Measurements from ENCODE around the gene TM2D1. TPM values are rescaled to one million over a fixed set of nuclear protein-coding genes. Genes with fewer than 3 reads are reported as not detected.
"Not testable (repeated sequence)": the region's sequence is repeated elsewhere in the genome, so short reads cannot be mapped to it uniquely, and the experiment has no call there.

Gene TM2D1
- total and polyA plus RNA-seq, 10 of the 15 experiments (the other 5 are each of a cell fraction or from before 2014, with no cell fraction given) = 21.0 to 46.6 (median 36.7) TPM

DNA sequence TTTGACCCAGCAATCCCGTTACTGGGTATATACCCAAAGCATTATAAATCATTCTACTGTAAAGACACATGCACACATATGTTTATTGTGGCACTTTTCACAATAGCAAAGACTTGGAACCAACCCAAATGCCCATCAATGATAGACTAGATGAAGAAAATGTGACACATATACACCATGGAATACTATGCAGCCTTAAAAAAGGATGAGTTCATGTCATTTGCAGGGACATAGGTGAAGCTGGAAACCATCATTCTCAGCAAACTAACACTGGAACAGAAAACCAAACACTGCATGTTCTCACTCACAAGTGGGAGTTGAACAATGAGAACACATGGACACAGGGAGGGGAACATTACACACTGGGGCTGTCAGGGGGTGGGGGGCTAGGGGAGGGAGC is 5.7 kb upstream of the TM2D1 start:
- H3K4me2 ChIP-seq (ENCODE audit: control insufficient read depth, insufficient read depth); FAIRE-seq; H3K27ac ChIP-seq (ENCODE audit: control insufficient read depth, insufficient read depth); H2AFZ ChIP-seq (ENCODE audit: control insufficient read depth, low read depth, low read length); H3K27me3 ChIP-seq (replicated peaks in 1 of 2; ENCODE audit: control insufficient read depth in 2 of 2, insufficient read depth in 2 of 2, low read length in 1 of 2); ATAC-seq; intact Hi-C loops (cut with micrococcal nuclease; ENCODE audit: unreplicated experiment); DNase-seq (ENCODE audit: low read depth, low spot score); H3K9me3 ChIP-seq (replicated peaks; ENCODE audit: control insufficient read depth, insufficient read depth, low read length); BruUV-seq (replicated peaks); H3K36me3 ChIP-seq (ENCODE audit: control insufficient read depth in 2 of 2, insufficient read depth in 2 of 2, low read length in 1 of 2); H4K20me1 ChIP-seq (ENCODE audit: control insufficient read depth, insufficient read depth); POLR2A ChIA-PET; CTCF ChIA-PET; SMC1A ChIA-PET (ENCODE audit: uncharacterized antibody, unreplicated experiment); H3K9ac ChIP-seq (ENCODE audit: control insufficient read depth, insufficient read depth, low read length); RAD21 ChIA-PET (ENCODE audit: unreplicated experiment); in situ Hi-C loops (cut with MboI); H3K4me3 ChIP-seq; H3K79me2 ChIP-seq (ENCODE audit: control insufficient read depth, insufficient read depth, low read length); H3K4me1 ChIP-seq (ENCODE audit: control insufficient read depth, insufficient read depth, low read length): not testable (repeated sequence)
- WGBS (ENCODE audit: insufficient coverage, insufficient replicate concordance, low lambda C conversion rate, missing lambda C conversion rate) = 79% methylated on average over 1 of the region's 1 CpG

- H3K79me2 ChIP-seq (ENCODE audit: control insufficient read depth, insufficient read depth, low read length) = peaks cover 25% of the 10 kb centered on the region
- intact Hi-C loops (cut with micrococcal nuclease; ENCODE audit: unreplicated experiment) = no loop called here
- 71% methylated on average over 3 of the region's 3 CpGs for WGBS (ENCODE audit: insufficient coverage, insufficient replicate concordance, low lambda C conversion rate, missing lambda C conversion rate)
- TF ChIP-seq NFYB (IDR thresholded peaks at IDR 0.05; ENCODE audit: insufficient read depth, low read depth, low read length) (no peak), ESRRA (IDR thresholded peaks at IDR 0.05; ENCODE audit: low read length) (no peak), LARP7 (IDR thresholded peaks at IDR 0.05) (no peak), SIN3A (IDR thresholded peaks at IDR 0.05; ENCODE audit: low read depth, low read length) (no peak), CTCF (IDR thresholded peaks at IDR 0.05 in 2 of 3, conservative IDR thresholded peaks at IDR 0.05 in 1 of 3; ENCODE audit: control insufficient read depth in 2 of 3, extremely low read depth in 1 of 3, insufficient read depth in 1 of 3, low read depth in 3 of 3, low read length in 3 of 3) (no peak), NFXL1 (IDR thresholded peaks at IDR 0.05; ENCODE audit: borderline replicate concordance) (no peak)
- TF ChIP-seq, protein P1, sequence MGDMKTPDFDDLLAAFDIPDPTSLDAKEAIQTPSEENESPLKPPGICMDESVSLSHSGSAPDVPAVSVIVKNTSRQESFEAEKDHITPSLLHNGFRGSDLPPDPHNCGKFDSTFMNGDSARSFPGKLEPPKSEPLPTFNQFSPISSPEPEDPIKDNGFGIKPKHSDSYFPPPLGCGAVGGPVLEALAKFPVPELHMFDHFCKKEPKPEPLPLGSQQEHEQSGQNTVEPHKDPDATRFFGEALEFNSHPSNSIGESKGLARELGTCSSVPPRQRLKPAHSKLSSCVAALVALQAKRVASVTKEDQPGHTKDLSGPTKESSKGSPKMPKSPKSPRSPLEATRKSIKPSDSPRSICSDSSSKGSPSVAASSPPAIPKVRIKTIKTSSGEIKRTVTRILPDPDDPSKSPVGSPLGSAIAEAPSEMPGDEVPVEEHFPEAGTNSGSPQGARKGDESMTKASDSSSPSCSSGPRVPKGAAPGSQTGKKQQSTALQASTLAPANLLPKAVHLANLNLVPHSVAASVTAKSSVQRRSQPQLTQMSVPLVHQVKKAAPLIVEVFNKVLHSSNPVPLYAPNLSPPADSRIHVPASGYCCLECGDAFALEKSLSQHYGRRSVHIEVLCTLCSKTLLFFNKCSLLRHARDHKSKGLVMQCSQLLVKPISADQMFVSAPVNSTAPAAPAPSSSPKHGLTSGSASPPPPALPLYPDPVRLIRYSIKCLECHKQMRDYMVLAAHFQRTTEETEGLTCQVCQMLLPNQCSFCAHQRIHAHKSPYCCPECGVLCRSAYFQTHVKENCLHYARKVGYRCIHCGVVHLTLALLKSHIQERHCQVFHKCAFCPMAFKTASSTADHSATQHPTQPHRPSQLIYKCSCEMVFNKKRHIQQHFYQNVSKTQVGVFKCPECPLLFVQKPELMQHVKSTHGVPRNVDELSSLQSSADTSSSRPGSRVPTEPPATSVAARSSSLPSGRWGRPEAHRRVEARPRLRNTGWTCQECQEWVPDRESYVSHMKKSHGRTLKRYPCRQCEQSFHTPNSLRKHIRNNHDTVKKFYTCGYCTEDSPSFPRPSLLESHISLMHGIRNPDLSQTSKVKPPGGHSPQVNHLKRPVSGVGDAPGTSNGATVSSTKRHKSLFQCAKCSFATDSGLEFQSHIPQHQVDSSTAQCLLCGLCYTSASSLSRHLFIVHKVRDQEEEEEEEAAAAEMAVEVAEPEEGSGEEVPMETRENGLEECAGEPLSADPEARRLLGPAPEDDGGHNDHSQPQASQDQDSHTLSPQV (IDR thresholded peaks at IDR 0.05) = no peak
- TF ChIP-seq, protein P2, sequence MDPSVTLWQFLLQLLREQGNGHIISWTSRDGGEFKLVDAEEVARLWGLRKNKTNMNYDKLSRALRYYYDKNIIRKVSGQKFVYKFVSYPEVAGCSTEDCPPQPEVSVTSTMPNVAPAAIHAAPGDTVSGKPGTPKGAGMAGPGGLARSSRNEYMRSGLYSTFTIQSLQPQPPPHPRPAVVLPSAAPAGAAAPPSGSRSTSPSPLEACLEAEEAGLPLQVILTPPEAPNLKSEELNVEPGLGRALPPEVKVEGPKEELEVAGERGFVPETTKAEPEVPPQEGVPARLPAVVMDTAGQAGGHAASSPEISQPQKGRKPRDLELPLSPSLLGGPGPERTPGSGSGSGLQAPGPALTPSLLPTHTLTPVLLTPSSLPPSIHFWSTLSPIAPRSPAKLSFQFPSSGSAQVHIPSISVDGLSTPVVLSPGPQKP (IDR thresholded peaks at IDR 0.05; ENCODE audit: low read depth, low read length) = no peak
Observed at GRCh38 chr1:61727544-61727943, 2.6 kb upstream of the TM2D1 start.

More at GRCh38 chr1:61727544-61727943, 2.6 kb upstream of the TM2D1 start:
- Histone ChIP-seq H3K36me3 (ENCODE audit: control insufficient read depth in 2 of 2, insufficient read depth in 2 of 2, low read length in 1 of 2) (no peaks in the 10 kb centered on the region), H3K4me2 (ENCODE audit: control insufficient read depth, insufficient read depth) (no peak overlapping the region), H3K9me3 (replicated peaks; ENCODE audit: control insufficient read depth, insufficient read depth, low read length) (no peaks in the 10 kb centered on the region), H3K4me3 (no peak overlapping the region), H2AFZ (ENCODE audit: control insufficient read depth, low read depth, low read length) (no peak overlapping the region), H3K27ac (ENCODE audit: control insufficient read depth, insufficient read depth) (no peak overlapping the region), H3K4me1 (ENCODE audit: control insufficient read depth, insufficient read depth, low read length) (no peaks in the 10 kb centered on the region), H3K27me3 (replicated peaks in 1 of 2; ENCODE audit: control insufficient read depth in 2 of 2, insufficient read depth in 2 of 2, low read length in 1 of 2) (no peaks in the 10 kb centered on the region), H4K20me1 (ENCODE audit: control insufficient read depth, insufficient read depth) (no peaks in the 10 kb centered on the region), H3K9ac (ENCODE audit: control insufficient read depth, insufficient read depth, low read length) (no peak overlapping the region)
- FAIRE-seq (no peak), DNase-seq (ENCODE audit: low read depth, low spot score) (no peak), ATAC-seq (no peak)
- SMC1A ChIA-PET (ENCODE audit: uncharacterized antibody, unreplicated experiment) = no interaction called here
- POLR2A ChIA-PET = interaction anchor here (0.6 kb wide), 1 partner anchor 227 kb away, joined by 3 read pairs; no protein-coding TSS in a partner anchor
- in situ Hi-C loops (cut with MboI) = no loop called here
- CTCF ChIA-PET = interaction anchor here (0.6 to 0.7 kb wide), 2 partner anchors 41 to 1053 kb away, joined by 3 read pairs; no protein-coding TSS in a partner anchor
- no TSS peak for BruUV-seq (replicated peaks)
- RAD21 ChIA-PET (ENCODE audit: unreplicated experiment) = no interaction called here

All from GM12878 (cell line).